HTERT RPE-1 (cell line): Measurements from ENCODE around the gene NUMBL.

Experiments
- in situ Hi-C: fragments of 300-500 bp; cut with MboI; formaldehyde crosslinking; loops from 4 replicates; pipeline ENCODE4 v1.14.3; 2020; ENCODE audit warnings: low sequenced_read_pairs

Gene NUMBL

DNA sequence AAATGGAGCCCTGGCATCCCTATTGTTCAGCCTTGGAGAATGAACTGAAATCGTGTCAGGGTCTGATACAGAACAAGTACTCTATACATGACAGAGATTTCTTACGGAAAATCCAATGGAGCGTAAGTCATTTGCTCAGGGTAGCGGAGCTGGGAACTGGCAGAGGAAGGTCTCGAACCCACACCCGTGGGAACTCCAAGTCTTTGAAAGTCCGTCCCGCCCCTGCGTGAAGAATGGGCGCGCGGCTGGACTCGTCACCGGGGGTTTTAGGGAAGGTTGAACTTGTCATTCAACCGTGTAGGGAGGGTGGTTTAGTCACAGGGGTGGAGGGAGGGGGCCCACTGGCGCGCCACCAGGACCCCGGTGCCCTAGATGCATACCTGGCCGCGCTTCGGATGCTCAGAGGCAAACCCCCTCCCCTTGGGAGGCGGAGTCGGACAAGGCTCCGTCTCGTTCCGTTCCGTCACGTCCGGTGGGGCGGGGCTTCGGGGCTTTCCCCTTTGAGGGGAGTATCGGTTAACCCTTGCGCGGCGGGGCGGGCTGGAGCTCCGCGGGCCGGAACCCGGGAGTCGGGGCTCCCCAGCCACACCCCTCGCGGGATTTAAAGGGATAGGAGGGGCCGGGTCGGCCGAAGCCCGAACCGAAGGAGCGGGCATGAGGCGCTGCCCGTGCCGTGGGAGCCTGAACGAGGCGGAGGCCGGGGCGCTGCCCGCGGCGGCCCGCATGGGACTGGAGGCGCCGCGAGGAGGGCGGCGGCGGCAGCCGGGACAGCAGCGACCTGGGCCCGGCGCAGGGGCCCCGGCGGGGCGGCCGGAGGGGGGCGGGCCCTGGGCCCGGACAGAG lies 26.3 kb upstream of the NUMBL start, which contains the start of the genes COQ8B and ITPKC:
Gene COQ8B (minus strand): TSS at position 405 of the 843 bp plus-strand sequence. CDS start 2,254 bp downstream, outside the sequence.
Gene ITPKC (plus strand): TSS at position 631 of the 843 bp plus-strand sequence. CDS start 24 bp downstream, at position 655.
- in situ Hi-C loops = no loop called here

DNA sequence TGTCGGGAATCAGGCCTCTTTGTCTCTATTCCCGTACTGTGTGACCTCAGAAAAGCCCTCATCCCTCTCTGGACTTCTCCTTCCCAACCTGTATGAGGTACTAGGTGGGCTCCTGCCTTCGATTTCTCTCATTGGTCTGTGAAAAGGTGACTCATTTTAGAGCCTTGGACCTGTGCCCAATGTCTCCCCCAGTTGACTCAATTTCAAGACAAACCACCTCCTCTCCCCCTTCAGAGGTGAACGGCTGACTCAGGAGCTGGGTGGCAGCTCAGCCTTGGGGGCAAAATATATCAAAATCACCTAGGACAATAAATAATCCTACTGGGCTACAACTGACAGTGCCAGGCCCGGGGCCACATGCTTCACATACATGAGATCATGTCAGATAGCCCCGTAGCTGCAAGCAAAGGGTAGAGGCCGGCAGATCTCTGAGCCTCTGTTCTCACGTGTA lies 25.6 kb upstream of the NUMBL start:
- in situ Hi-C loops = no loop called here

DNA sequence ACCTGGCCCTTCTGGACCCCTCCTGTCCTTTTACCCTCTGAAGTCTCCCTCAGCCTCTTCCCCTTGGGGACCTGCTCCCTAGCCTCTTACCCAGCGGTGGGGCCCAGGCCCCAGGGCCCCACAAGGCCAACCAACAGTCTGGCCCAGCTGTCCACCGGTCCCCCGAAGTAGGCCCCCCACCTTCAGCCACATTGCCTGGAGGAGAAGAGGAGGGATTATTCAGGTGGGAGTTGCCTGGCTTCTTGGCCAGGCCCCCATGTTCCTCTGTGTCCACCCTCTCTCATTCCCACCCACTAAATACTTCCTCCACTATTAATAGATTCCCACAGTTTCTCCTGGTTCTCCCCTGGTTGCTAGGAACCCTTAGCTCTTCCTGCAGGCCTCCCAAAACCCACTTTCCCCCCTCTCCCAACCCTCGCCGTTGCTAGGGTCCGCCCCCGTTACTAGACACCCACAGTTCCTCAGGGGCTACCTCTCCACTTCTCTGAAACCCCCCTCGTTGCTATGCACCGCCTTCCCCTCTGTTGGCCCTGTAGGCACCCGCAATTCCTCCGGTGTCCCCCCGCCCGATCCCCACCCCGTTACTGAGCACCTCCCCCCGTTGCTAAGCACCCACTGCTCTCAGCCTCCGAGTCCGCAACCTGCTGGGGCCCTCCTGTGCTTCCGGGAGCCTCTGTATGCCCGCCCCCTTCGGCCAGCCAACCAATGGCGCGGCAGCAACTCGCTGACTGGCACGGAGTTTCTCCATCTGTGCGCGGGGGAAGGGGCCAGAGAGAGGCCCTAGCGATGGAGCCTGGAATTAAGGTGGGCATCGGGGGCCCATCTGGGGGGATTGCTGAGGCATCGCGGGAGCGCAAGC lies 24.2 kb upstream of the NUMBL start:
- in situ Hi-C loops = no loop called here

DNA sequence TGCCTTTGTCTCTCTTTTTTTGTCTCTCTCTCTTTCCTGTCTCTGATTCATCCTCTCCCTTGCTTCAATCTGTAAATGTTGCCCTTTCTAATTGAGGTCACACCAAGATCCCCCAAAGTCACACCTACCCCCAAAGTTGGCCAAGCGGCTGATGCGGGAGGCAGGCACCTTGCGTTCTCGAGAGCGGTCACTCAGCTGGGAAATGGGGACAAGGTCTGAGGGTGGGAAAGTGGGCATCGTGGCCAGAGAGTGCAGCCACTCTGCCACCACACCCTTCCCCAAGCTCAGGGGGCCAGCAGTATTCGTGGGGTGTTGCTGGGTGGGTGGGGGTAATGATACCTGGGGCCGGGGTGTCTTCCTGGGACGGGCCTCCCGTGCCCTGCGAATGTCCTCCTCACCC lies 23.5 kb upstream of the NUMBL start:
- in situ Hi-C loops = no loop called here

DNA sequence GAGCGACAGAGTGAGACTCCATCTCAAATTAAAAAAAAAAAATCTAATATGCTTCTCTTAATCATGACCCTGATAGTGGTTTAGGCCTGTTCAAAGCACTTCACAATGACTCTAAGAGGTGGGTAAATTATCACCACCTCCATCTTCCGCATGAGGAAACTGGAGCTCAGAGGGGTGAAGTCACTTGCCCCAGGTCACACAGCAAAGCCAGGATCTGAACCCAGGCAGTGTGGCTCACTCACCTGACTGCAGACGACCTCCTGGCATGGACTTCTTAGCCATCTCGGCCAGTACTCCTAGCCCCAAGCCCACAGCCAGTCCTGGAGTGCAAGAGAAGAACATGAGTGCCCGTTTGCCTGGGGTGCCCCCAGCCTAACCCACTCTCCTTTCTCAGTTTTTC lies 19.4 kb upstream of the NUMBL start:
- in situ Hi-C loops = no loop called here

DNA sequence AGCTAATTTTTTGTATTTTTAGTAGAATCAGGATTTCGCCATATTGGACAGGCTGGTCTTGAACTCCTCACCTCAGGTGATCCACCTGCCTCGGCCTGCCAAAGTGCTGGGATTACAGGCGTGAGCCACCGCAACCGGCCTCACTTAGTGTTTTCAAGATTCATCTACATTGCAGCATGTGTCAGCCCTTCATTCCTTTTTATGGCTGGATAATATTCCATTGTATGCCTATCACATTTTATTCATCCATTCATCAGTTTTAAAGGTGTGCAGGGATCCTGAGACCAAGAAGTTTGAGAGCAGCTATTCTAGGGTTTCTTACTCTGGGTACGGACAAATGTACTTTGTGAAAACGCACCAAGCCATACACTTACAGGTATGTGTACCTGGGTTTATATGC lies 17.2 kb upstream of the NUMBL start:
- in situ Hi-C loops = no loop called here

DNA sequence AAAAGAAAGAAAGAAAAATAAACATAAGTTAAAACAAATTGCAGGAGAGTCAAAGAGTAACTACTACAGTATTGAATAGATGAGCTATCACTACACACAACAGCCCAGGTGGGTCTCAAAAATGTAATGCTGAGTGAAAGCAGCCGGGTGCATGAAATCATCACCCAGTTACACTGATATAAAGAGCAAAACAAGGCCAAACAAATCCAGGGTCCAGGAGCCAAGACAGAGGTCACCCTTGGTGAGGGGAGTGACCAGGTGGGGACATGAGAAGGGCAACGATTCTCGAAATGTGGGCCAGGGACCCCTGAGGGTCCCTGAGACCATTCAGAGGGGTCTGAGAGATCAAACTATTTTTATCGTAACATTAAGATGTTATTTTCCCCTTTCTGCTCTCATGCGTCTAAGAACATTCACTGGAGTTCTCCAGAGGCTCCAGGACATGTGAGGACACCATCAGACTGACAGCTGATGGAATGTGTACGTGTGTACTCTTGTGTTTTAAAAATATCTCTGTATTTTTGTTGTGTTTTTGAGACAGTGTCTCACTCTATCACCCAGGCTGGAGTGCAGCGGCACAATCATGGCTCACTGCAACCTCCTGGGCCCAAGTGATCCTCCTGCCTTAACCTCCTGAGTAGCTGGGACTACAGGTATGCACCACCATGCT lies 15.6 kb upstream of the NUMBL start:
- in situ Hi-C loops = no loop called here

DNA sequence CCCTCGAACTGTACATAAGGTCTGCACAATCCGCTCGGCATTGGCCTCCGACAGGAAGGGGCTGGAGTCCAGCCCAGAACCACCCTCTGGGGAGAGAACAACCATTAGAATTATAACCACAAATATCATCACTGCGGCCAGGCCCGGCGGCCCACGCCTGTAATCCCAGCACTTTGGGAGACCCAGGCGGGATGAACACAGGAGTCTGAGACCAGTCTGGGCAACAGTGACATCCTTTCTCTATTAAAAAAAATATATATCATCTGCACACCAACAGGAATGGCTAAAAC lies 14.9 kb upstream of the NUMBL start:
- in situ Hi-C loops = no loop called here

DNA sequence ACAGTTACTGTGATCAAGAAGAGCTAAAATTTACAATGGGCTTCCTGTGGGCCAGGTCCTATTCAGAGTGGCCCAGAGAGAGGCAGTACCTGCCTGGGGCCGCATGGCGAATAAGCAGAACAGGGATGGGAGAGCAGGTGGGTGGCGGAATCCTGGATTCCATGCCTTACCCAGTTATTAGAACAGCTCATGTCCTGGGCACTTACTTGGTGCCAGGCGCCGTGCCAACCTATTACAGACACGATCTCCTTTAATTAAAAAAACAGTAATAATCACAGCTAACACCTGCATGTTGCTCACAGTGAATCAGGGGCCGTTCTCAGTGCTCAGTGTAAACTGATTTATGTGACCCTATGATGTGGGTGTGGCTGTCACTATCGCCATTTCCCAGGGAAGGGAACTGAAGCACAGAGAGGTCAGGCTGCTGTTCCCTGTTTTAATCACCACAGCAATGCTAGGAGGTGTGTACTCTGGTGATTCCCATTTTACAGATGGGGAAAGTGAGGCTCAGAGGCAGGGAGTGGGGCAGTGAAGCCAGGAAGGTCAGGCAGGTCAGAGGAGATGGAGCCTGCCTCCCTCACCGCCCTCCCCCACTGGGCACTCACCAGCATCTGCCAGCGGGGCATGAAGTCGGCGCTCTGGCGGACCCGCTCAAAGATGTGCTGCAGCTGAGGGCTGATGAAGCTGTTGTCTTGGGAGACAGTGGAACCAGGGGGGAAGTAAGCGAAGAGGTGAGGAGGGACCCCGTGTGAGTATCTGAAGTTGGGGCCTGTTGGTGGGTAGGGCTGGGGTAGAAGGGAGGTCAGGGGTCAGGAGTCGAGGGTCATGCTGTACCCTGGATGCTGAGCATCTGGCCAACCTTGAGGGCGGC lies 14.3 kb upstream of the NUMBL start:
- in situ Hi-C loops = no loop called here

DNA sequence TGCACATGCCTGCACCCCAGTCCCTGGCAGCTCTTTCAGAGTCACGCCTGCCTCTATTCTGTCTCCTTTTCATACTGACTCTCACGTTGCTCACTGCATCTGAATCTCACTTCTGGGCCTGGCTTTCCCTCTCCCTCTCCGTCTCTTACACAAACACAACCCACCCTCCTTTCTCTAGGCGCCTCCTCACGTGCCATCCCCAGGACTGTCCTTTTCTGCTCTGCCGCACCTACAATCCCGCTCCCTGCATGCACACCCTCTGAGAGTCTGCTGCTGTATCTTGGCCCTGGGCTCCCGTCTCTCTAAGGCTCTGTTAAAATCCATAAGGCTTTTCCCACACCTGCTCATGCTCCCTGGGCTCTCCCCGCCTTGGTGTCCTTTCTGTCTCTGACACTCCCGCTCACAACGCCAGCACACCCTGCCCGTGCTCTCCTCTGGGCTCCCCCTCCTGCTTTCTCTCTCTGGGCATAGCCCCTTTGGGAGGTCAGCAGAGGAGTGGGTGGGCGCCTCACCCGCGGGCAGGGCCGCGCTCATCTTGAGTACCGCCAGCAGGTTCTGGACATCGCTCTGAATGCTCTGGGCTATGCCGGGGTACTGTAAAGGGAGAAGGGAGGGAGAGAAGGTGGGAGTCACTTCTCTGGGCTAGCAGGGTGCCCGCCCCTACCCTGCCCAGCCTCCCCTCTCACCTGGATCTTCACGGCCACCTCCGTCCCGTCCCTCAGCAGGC lies 12.7 kb upstream of the NUMBL start:
- in situ Hi-C loops = no loop called here

DNA sequence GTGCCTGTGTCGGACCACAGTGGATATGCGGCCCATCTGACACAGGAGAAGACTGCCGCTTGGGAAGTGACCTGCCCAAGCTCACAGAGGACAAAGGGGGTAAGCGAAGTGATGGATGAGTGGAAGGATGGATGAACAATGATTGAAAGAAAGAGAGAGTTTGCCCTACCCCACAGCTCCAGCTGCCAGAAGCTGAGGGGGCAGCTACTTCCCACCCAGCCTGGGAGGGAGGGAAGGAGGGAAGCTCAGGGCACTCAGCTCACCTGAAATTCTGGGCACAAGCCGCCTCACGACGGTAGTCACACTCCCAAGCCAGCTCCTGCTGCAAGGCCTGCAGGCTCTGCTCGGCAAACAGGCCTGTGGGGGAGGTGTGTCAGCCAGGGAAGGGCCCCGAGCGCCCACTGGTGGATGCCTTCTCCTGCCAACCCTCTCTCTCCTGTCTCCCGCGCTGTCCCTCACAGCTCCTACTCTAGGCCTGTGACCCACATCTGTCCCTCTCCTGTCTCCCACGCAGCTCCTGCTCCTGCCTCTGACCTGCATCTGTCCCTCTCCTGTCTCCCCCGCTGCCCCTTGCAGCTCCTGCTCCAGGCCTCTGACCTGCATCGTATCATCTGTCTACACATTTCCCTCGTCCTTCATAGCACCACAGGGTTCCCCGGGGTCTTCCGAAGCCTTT lies 12.0 kb upstream of the NUMBL start:
- in situ Hi-C loops = no loop called here

DNA sequence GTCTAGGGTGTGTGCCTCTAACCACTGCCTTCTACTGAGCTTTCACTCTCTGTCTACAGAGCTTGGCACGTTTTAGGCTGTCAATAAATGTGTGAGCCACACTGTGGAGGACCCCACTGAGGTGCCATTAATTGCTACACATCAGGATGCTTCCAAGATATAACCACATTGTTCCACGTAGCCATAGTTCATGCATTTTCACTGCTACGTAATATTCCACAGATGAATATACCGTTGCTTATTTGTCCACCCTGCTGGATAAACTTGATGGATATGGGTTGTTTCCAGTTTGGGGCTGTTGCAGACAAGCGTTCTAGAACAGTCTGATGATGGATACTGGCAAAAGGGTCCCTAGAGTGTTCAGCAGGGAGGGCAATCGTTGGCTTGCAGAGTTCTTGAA lies 11.3 kb upstream of the NUMBL start:
- in situ Hi-C loops = no loop called here

DNA sequence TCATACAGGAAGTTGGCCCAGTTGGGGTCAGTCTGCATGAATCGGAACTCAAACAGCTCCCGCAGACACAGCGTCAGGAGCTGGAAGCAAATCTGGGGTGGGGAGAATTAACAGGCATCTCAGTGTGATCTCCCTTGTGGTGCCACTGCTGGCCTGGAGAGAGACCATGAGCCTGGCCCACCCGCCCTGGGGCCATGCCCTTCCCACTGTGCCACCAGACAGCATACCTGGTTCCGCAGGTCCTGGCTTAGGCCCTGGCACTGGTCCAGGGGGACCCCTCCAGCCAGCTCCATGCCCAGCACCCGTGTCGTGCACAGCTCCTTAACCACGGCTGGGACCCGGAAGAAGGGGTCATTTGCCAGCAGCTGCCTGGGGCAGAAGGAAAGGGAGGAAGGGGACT lies 9.6 kb upstream of the NUMBL start:
- in situ Hi-C loops = no loop called here

DNA sequence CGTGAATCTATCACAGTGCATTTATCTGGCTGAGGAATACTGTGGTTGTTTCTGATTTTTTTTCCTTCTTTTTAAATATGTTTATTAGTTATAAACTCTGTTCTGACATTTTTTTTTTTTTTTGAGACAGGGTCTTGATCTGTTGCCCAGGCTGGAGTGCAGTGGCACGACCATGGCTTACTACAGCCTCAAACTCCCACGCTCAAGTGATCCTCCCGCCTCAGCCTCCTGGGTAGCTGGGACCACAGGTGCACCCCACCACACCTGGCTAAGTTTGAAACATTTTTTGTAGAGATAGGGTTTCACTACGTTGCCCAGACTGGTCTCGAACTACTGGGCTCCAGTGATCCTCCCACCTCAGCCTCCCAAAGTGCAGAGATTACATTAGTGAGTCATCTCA lies 6.6 kb upstream of the NUMBL start:
- in situ Hi-C loops = no loop called here

DNA sequence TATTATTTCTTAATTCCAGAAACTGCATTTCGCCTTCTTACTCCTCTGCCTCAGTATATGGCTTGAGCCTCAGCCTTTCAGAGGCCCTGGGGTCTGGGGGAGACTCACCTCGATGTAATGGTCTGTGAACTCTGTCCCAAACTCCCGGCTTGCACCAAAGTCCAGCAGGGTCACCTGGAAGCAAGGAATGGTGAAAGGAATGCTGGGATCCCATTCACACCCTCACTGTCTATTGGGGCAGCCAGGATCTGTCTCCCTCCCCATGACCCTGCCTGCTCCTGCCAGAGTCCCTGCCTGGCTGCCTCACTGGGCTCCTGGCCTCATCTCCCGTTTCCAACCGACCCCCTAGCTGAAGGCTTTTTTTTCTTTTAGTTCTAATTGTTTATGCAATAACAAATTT lies 5.4 kb upstream of the NUMBL start:
- in situ Hi-C loops = no loop called here

DNA sequence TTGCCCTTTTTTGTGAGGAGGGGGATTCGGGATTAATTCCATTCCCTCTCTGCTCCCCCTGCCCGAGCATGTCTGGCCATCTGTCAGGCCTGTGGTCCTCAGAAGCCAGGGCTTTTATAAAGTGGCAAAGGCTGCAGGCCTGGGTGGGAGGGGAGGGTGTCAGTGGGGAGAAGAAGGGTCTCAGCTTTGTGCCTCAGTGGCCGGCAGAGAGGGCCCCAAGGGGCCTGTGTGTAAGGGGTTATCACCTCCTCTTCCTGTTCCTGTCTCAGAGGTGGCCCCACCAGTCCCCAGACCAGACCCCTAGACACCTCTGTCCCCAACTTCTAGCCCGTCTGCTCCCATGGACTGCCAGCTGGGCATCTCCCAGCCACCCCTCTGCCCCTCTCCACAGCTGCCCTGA lies 3.4 kb upstream of the NUMBL start:
- in situ Hi-C loops = no loop called here

DNA sequence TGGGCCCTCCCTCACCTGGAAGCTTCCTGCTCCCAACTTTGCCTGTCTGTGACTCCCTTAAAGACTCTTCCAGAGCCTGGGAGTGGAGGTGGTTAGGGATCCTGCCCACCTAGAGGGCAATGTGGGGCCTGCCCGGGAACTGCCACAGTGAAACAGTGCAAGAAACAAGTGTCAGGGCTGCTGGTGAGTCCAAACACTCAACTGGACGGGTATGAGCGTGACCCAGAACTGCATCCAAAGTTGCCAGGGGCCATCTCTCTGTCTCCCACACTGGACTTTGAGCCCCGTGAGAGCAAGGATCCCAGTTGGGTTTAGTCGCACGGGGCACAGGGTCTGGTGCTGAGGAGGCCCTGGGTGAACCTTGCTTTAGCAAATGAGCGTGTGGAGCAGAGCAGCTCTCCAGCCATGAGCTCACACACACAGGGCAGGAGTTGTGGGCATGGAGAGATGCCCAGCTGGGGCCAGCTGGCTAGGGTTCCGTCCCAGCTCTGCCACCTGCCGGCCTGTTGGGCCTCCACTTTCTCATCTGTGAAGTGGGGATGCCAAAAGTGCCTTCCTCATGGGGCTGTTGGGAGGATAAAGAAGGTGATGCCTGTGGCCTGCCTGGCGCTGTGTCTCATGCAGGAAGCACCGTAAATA lies 2.8 kb upstream of the NUMBL start:
- in situ Hi-C loops = no loop called here

DNA sequence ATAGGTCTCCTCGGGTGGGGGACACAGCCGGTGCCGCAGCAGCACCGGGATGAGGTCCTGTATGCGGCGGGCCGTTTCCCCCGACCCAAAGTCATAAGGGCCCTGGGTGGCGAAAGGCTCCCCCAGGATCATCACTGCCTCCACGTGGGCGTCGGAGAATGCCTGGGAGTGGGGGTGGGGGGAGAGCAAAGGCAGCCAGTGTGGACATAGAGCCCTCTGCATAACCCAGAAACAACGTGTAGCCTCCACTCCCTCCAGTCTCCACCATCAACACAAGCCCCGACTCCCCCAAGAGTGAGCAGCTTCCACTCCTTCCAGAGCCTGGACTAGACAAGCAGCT lies 1.7 kb upstream of the NUMBL start:
- in situ Hi-C loops = no loop called here
